ENCODE results near the gene ARFIP1. TPM values are rescaled to one million over a fixed set of nuclear protein-coding genes. Genes with fewer than 3 reads are reported as not detected.
A peak's percentile ranks its signal among the peaks of the same experiment; 100 is the strongest.

Gene ARFIP1
- total RNA-seq, 1 donor from 2014 or later, result 37.2 TPM

DNA sequence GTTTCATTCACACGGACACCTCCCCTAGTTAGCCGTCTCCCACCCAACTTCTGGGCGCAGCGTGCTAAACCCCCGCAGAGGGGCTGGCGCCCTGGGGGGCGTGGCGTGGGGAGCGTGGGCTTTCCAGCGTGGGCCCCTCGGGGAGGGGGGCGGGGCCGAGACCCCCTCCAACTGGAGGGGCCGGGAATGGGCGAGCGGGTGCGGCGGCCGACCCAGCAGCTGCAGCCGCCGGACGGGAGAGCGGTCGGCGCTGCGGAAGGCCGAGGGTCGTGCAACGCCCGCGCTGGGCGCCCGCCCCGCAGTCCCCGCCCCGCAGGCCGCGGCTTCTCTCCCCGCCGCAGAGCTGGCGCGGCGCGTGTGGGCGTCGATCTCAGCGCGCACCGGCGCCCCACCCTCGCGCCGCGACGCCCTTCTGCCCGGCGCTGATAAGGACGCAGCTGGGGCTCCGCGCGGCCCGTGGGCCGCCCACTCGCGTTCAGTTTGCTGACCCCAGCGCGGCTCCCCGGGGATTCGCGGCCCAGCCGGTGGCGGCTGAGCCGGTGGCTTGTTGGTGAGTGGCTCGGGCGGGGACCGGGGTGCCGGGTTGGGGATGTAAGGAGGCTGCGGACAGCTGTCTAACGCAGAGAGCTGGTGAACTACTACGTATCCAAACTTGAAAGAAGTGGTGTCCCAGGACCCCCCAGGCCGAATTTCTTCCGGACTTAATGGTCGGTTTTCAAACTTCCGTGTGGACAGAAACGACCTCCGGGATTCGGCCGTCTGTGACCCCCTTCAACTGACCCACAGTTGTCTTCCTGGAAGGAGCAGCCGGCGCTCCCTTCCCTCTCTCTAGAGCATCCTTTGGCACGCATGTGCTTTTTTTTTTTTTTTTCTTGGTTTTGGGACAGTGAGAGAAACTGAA lies 157.8 kb downstream of the ARFIP1 start:
- Histone ChIP-seq H3K27me3 (ENCODE audit: low read depth) (peaks cover 40% of the 10 kb centered on the region), H3K9me3 (no peaks in the 10 kb centered on the region), H3K4me3 (peak overlapping the region; percentile 64), H3K27ac (peak overlapping the region; percentile 77), H3K4me1 (peaks cover 20% of the 10 kb centered on the region), H3K36me3 (no peaks in the 10 kb centered on the region)
- TF ChIP-seq, protein P1, sequence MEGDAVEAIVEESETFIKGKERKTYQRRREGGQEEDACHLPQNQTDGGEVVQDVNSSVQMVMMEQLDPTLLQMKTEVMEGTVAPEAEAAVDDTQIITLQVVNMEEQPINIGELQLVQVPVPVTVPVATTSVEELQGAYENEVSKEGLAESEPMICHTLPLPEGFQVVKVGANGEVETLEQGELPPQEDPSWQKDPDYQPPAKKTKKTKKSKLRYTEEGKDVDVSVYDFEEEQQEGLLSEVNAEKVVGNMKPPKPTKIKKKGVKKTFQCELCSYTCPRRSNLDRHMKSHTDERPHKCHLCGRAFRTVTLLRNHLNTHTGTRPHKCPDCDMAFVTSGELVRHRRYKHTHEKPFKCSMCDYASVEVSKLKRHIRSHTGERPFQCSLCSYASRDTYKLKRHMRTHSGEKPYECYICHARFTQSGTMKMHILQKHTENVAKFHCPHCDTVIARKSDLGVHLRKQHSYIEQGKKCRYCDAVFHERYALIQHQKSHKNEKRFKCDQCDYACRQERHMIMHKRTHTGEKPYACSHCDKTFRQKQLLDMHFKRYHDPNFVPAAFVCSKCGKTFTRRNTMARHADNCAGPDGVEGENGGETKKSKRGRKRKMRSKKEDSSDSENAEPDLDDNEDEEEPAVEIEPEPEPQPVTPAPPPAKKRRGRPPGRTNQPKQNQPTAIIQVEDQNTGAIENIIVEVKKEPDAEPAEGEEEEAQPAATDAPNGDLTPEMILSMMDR (IDR thresholded peaks at IDR 0.05), result no peak
- DNase-seq (peak; percentile 63), ATAC-seq (peak; percentile 66 to 68)
- intact Hi-C loops (cut with DNase I), result no loop called here

DNA sequence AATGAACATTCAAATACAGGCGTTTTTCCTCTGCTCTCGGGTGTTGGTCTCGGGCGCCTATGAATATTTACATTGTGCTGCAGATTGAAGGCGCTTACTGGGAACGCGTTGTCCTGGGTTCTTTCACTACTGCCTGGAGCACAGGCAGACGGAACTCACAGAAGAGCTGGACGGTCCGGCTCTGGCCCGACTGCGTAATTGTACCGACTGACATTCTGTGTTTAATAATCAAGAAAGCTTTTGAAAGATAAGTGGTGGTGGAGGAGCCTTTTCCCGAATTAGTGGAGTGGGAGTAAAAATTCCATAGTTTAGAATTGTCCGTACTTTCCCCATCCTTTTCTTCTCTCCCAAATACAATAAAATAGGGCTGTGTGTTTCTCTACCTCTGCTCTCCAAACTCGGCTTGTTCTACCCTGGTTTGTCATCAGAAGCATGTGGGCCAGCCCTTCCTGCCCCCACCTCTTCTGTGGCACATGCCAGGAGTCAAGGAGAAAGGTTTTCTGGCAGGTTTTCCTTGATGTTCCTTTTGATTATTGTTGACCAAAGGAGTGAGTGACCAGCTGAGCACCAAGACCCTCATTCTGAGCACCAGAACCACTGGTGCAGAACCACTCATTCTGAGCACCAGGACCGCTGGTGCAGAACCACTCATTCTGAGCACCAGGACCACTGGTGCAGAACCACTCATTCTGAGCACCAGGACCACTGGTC lies 158.6 kb downstream of the ARFIP1 start:
- DNase-seq (no peak), ATAC-seq (peak; percentile 8 to 15)
- peaks cover 40% of the 10 kb centered on the region for H3K27me3 ChIP-seq (ENCODE audit: low read depth)
- H3K4me1 ChIP-seq, result peaks cover 20% of the 10 kb centered on the region
- H3K9me3 ChIP-seq, result no peaks in the 10 kb centered on the region
- peak overlapping the region; percentile 64 for H3K4me3 ChIP-seq
- intact Hi-C loops (cut with DNase I), result no loop called here
- peak overlapping the region; percentile 77 for H3K27ac ChIP-seq
- no peaks in the 10 kb centered on the region for H3K36me3 ChIP-seq
- TF ChIP-seq, protein P1 (IDR thresholded peaks at IDR 0.05), result no peak

DNA sequence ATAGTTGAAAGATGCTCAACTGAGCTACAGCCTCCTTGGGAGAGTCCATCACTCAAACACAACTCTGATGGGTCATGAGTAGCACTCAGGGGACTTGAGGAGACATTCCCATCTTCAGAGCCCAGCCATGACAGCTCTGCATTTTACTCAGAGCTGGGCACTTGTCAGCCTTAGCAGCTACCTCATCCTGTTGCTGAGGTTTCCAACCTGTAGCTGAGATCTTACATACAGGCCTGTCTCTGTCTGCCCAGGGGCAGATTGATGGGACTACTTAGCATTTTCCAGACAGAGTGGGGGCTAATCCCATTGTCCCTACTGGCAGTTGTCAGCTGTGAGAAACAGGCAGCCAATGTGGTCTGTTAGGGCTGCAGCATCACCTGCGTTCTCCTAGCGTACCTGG lies 159.9 kb downstream of the ARFIP1 start:
- Histone ChIP-seq H3K9me3 (no peaks in the 10 kb centered on the region), H3K4me1 (peaks cover 23% of the 10 kb centered on the region), H3K4me3 (peak overlapping the region; percentile 64), H3K27me3 (ENCODE audit: low read depth) (peaks cover 40% of the 10 kb centered on the region), H3K36me3 (no peaks in the 10 kb centered on the region), H3K27ac (no peak overlapping the region)
- TF ChIP-seq, protein P1 (IDR thresholded peaks at IDR 0.05), result no peak
- ATAC-seq (no peak), DNase-seq (no peak)
- intact Hi-C loops (cut with DNase I), result no loop called here

DNA sequence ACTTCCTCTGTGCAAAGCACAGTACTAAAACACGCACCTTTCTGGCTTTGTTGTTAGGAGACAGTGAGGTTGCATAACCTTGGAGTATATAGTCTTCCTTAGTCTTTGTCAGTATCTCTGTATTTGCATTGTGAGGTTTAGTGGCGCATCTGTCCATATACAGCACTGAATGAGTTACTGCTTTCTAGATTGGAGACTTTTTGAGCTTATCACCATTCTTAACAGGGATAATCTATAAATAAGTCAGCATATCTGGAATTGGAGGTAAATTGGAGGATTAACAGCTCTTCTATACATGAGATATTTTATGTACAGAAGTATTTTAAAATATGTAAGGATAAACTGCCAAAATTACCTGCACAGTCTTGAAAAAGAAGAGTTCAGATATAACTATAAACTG lies 160.7 kb downstream of the ARFIP1 start:
- Histone ChIP-seq H3K27ac (no peak overlapping the region), H3K9me3 (no peaks in the 10 kb centered on the region), H3K27me3 (ENCODE audit: low read depth) (peaks cover 40% of the 10 kb centered on the region), H3K4me1 (peaks cover 27% of the 10 kb centered on the region), H3K36me3 (no peaks in the 10 kb centered on the region), H3K4me3 (no peak overlapping the region)
- TF ChIP-seq, protein P1 (IDR thresholded peaks at IDR 0.05), result no peak
- ATAC-seq (no peak), DNase-seq (no peak)
- intact Hi-C loops (cut with DNase I), result no loop called here

DNA sequence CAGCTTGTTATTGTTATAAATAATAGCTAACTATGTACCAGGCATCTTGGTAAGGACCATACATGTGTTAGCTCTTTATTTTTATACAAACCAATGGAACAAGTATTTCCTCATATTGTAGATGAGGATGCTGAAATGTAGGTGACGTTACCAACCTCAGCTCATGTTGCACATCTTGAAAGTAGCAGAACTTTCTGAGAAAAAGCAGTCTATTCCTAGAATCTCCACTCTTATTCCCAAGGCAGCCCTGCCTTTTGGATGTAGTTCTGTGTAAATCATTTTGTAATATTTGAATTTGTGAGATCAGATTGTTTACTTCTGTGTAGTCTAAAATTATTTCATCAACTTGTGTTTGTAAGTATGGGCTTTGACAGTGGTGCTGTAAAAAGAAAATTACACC lies 161.7 kb downstream of the ARFIP1 start:
- TF ChIP-seq, protein P1 (IDR thresholded peaks at IDR 0.05), result no peak
- Histone ChIP-seq H3K9me3 (no peaks in the 10 kb centered on the region), H3K36me3 (no peaks in the 10 kb centered on the region), H3K4me3 (no peak overlapping the region), H3K27me3 (ENCODE audit: low read depth) (peaks cover 33% of the 10 kb centered on the region), H3K27ac (no peak overlapping the region), H3K4me1 (peaks cover 22% of the 10 kb centered on the region)
- DNase-seq (no peak), ATAC-seq (no peak)
- intact Hi-C loops (cut with DNase I), result no loop called here

Data from lower lobe of right lung (tissue), 2 donors.